Measurements from ENCODE around the gene STOM.
A peak's percentile ranks its signal among the peaks of the same experiment; 100 is the strongest.
"Not testable (repeated sequence)": the region's sequence is repeated elsewhere in the genome, so short reads cannot be mapped to it uniquely, and the experiment has no call there.

Gene STOM, protein sequence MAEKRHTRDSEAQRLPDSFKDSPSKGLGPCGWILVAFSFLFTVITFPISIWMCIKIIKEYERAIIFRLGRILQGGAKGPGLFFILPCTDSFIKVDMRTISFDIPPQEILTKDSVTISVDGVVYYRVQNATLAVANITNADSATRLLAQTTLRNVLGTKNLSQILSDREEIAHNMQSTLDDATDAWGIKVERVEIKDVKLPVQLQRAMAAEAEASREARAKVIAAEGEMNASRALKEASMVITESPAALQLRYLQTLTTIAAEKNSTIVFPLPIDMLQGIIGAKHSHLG

DNA sequence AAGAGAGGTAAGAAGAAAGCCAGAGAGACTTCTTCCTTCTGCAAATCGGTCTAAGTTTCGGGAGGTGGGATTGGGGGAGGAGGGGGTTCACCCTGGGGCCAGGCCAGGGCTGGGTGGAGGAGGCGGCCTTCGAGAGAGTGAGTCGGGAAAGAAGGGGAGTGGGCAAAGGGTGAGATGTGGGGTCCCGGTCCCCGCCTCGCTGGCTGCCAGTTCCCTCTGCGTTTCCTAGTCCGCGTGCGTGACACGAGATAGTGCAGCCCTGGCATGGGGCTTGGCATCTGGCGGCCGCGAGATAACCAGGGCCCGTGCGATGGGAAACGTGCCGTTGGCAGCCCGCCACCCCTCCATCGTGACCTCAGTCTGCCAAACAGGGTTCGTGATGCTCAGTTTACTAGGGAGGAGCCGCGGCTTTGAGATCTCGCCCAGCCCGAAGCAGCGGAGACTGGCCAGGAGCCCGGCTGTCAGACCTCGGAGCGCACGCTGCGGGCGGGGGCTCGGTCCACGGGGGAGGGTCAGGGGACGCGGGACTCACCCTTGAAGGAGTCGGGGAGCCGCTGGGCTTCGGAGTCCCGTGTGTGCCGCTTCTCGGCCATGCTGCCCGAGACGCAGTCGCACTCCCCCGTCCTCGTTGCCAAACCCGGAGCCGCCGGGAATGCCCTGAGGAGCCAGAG is at the start of gene STOM:
Gene STOM (minus strand): TSS at position 656 of the 671 bp plus-strand sequence. CDS start 63 bp downstream, at position 593.
- H3K9ac ChIP-seq (ENCODE audit: low read depth, low read length) = peak within 1 kb of the TSS; percentile 67; the same call in 1 of the 2 replicates
- H3K27ac ChIP-seq (ENCODE audit: low read length) = no peak within 1 kb of the TSS
- peaks cover 14% of the 10 kb centered on the region for H3K4me1 ChIP-seq (ENCODE audit: insufficient read depth, low read length)

GRCh38 chr9:121411993-121412392 is 41.9 kb upstream of the STOM start:
- H3K27ac ChIP-seq (ENCODE audit: low read length) = no peak overlapping the region
- H3K27me3 ChIP-seq (ENCODE audit: insufficient read depth, low read length) = no peaks in the 10 kb centered on the region; the same call in 1 of the 2 replicates
- no peak overlapping the region for H3K9ac ChIP-seq (ENCODE audit: low read depth, low read length)
- H3K4me1 ChIP-seq (ENCODE audit: insufficient read depth, low read length) = no peaks in the 10 kb centered on the region
- H3K4me3 ChIP-seq (ENCODE audit: low read length) = no peak overlapping the region
- H3K9me3 ChIP-seq (ENCODE audit: insufficient read depth, low read depth, low read length) = no peaks in the 10 kb centered on the region
- no peaks in the 10 kb centered on the region for H3K36me3 ChIP-seq (ENCODE audit: insufficient read depth, low read depth, low read length)

More for the DNA sequence above, at the start of gene STOM:
- H3K9me3 ChIP-seq (ENCODE audit: insufficient read depth, low read depth, low read length) = no peaks in the 10 kb centered on the region
- H3K36me3 ChIP-seq (ENCODE audit: insufficient read depth, low read depth, low read length) = no peaks in the 10 kb centered on the region; the same call in 1 of the 2 replicates
- H3K4me3 ChIP-seq (ENCODE audit: low read length) = peak within 1 kb of the TSS; percentile 70
- H3K27me3 ChIP-seq (ENCODE audit: insufficient read depth, low read length) = peaks cover 15% of the 10 kb centered on the region; the same call in 1 of the 2 replicates

DNA sequence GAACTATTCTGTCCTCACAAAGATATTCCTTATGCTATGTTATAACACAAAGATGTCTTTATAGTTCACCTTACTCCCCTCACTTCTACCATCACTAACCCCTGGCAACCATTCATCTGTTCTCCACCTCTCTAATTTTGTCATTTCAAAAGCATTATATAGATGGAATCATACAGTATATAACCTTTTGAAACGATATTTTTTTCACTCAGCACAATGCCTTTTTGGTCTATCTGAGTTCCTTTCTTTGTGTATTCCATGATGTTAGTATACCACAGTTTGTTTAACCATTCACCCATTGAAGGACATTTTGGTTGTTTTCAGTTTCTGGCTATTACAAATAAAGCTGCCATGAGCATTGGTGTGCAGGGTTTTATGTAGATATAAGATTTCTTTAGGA is 35.8 kb upstream of the STOM start:
- no peaks in the 10 kb centered on the region for H3K36me3 ChIP-seq (ENCODE audit: insufficient read depth, low read depth, low read length)
- no peaks in the 10 kb centered on the region; the same call in 1 of the 2 replicates for H3K9me3 ChIP-seq (ENCODE audit: insufficient read depth, low read depth, low read length)
- no peak overlapping the region for H3K27ac ChIP-seq (ENCODE audit: low read length)
- no peak overlapping the region for H3K4me3 ChIP-seq (ENCODE audit: low read length)
- no peak overlapping the region for H3K9ac ChIP-seq (ENCODE audit: low read depth, low read length)
- no peaks in the 10 kb centered on the region for H3K4me1 ChIP-seq (ENCODE audit: insufficient read depth, low read length)
- no peaks in the 10 kb centered on the region; the same call in 1 of the 2 replicates for H3K27me3 ChIP-seq (ENCODE audit: insufficient read depth, low read length)

GRCh38 chr9:121404906-121405305 is 34.9 kb upstream of the STOM start:
- Histone ChIP-seq H3K27ac (ENCODE audit: low read length) (no peak overlapping the region), H3K4me1 (ENCODE audit: insufficient read depth, low read length) (no peaks in the 10 kb centered on the region), H3K27me3 (ENCODE audit: insufficient read depth, low read length) (no peaks in the 10 kb centered on the region; the same call in 1 of the 2 replicates), H3K9me3 (ENCODE audit: insufficient read depth, low read depth, low read length) (no peaks in the 10 kb centered on the region; the same call in 1 of the 2 replicates), H3K9ac (ENCODE audit: low read depth, low read length) (no peak overlapping the region), H3K4me3 (ENCODE audit: low read length) (no peak overlapping the region), H3K36me3 (ENCODE audit: insufficient read depth, low read depth, low read length) (no peaks in the 10 kb centered on the region)

DNA sequence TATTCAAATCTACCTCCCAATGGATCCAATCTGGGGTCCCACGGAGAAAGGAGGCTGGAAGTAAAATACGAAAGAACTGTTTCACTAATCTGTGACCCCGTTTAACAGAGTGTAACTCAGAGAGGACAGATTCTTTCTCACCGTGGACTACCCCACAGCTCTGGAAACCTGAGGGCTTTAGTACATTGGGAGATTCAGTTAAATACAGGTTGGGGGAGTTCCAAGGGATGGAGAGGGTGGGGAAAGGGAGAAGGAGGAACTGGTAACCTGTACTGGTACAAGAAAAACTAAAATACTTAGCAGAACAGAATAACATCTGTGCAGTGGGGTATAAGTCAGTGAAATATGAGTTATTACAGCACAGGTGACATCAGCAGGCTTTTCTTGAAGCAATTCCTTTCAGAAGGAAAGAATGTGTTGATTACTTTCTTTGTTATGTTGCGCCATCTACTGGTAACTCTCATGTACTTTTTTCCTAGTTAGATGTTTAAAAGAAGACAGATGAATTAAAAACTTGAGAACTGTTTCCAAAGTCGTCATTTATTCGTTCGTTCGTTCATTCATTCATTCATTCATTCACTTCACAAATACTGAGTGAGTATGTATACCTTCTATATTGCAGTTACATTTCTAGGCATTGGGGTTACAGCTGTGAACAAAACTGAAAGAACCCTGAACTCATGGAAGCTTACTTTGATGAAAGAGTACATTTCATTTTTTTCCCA is 30.0 kb upstream of the STOM start:
- Histone ChIP-seq H3K36me3 (ENCODE audit: insufficient read depth, low read depth, low read length) (no peaks in the 10 kb centered on the region), H3K9ac (ENCODE audit: low read depth, low read length) (no peak overlapping the region), H3K27ac (ENCODE audit: low read length) (no peak overlapping the region), H3K27me3 (ENCODE audit: insufficient read depth, low read length) (no peaks in the 10 kb centered on the region), H3K9me3 (ENCODE audit: insufficient read depth, low read depth, low read length) (no peaks in the 10 kb centered on the region), H3K4me1 (ENCODE audit: insufficient read depth, low read length) (no peaks in the 10 kb centered on the region), H3K4me3 (ENCODE audit: low read length) (no peak overlapping the region)

DNA sequence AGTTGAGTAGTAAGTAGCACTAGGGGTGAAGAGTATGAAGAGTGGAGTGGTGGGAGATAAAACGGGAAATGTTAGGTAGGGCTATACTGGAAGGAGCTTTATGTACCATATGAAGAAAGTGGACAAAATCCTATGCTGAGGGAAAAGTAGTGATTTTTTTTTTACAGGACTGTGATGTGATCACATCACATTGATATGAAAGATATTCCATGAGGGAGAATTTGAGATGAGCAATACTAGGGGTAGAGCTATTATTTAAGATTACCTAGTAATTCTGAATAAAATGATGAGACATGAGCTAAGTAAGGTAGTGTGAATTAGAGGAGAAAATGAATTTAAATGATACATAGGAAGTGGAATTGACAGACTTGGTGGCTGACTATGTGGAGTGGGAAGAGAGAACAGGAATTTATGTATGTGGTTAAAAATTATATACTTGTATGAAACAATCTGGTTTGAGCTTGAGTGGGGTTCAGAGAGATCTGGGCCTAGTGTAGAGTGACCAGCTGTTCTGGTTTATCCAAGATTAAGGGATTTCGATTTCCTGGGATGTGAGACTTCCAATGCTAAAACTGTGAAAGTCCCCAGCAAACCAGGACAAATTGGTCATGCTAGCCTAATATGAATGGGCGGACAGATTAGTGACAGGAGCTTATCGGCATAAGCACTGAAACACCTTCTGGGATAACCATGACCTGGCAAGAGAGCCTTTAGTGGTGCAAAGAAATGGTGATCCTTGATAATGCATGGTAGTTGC is 29.3 kb upstream of the STOM start:
- Histone ChIP-seq H3K27ac (ENCODE audit: low read length) (no peak overlapping the region), H3K9me3 (ENCODE audit: insufficient read depth, low read depth, low read length) (no peaks in the 10 kb centered on the region), H3K9ac (ENCODE audit: low read depth, low read length) (no peak overlapping the region), H3K36me3 (ENCODE audit: insufficient read depth, low read depth, low read length) (no peaks in the 10 kb centered on the region), H3K27me3 (ENCODE audit: insufficient read depth, low read length) (no peaks in the 10 kb centered on the region), H3K4me1 (ENCODE audit: insufficient read depth, low read length) (no peaks in the 10 kb centered on the region), H3K4me3 (ENCODE audit: low read length) (no peak overlapping the region)

DNA sequence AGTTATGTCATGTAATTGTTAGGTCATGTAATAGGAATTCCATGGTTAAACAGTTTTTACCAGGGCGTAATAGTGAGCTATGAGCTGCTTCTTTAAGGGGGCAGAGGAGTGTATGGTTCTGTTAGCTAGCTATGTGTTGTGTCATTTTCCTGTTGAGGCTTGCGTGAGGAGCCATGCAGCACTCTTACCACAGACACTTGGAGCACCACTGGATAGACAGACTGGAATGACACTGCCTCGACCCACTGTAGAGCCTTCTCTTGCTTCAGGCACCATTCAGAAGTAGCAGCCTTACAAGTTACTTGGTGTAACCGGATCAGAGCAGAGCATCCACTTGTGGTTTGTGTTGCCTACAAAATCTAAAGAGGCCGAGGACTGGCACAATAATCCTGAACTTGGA is 28.3 kb upstream of the STOM start:
- Histone ChIP-seq H3K4me1 (ENCODE audit: insufficient read depth, low read length) (no peaks in the 10 kb centered on the region), H3K4me3 (ENCODE audit: low read length) (no peak overlapping the region), H3K27me3 (ENCODE audit: insufficient read depth, low read length) (no peaks in the 10 kb centered on the region), H3K9me3 (ENCODE audit: insufficient read depth, low read depth, low read length) (no peaks in the 10 kb centered on the region), H3K36me3 (ENCODE audit: insufficient read depth, low read depth, low read length) (no peaks in the 10 kb centered on the region), H3K27ac (ENCODE audit: low read length) (no peak overlapping the region), H3K9ac (ENCODE audit: low read depth, low read length) (no peak overlapping the region)

DNA sequence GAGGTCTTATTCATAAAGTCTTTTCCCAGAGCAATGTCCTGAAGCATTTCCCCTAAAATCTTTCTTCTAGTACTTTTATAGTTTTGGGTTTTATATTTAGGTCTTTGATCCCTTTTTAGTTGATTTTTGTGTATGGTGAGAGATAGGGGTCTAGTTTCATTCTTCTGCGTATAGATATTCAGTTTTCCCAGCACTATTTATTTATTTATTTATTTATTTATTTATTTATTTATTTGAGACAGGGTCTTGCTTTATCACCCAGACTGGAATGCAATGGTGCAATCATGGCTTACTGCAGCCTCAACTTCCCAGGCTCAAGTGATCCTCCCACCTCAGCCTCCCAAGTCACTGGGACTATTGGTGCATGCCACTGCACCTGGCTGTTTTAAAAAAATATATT is 27.2 kb upstream of the STOM start:
- H3K4me1 ChIP-seq (ENCODE audit: insufficient read depth, low read length); H3K4me3 ChIP-seq (ENCODE audit: low read length); H3K36me3 ChIP-seq (ENCODE audit: insufficient read depth, low read depth, low read length); H3K9ac ChIP-seq (ENCODE audit: low read depth, low read length); H3K27ac ChIP-seq (ENCODE audit: low read length); H3K9me3 ChIP-seq (ENCODE audit: insufficient read depth, low read depth, low read length); H3K27me3 ChIP-seq (ENCODE audit: insufficient read depth, low read length): not testable (repeated sequence)

GRCh38 chr9:121395558-121395957 is 25.5 kb upstream of the STOM start:
- Histone ChIP-seq H3K4me1 (ENCODE audit: insufficient read depth, low read length) (no peaks in the 10 kb centered on the region), H3K27me3 (ENCODE audit: insufficient read depth, low read length) (no peaks in the 10 kb centered on the region), H3K9ac (ENCODE audit: low read depth, low read length) (no peak overlapping the region), H3K27ac (ENCODE audit: low read length) (no peak overlapping the region), H3K36me3 (ENCODE audit: insufficient read depth, low read depth, low read length) (no peaks in the 10 kb centered on the region), H3K4me3 (ENCODE audit: low read length) (no peak overlapping the region), H3K9me3 (ENCODE audit: insufficient read depth, low read depth, low read length) (no peaks in the 10 kb centered on the region)

DNA sequence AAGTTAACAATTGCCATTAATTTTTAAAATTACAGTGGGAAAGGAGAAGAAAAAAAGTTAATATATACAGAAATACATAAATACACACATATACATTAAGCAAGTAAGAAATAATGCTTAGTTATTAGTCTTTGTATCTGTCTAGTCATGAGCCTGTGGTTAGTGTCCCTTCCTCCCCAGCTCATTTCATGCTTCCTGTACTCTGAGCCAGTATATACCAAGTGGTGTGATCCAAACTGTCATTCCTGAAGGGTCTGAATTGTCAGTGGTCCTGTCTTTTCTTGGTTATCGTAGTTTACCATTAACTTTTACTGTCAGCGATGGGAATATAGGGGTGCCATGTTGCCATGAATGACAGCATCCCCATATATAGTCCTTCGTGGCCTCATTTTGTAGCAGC is 24.2 kb upstream of the STOM start:
- Histone ChIP-seq H3K9me3 (ENCODE audit: insufficient read depth, low read depth, low read length) (no peaks in the 10 kb centered on the region), H3K27me3 (ENCODE audit: insufficient read depth, low read length) (no peaks in the 10 kb centered on the region), H3K4me1 (ENCODE audit: insufficient read depth, low read length) (no peaks in the 10 kb centered on the region), H3K9ac (ENCODE audit: low read depth, low read length) (no peak overlapping the region), H3K36me3 (ENCODE audit: insufficient read depth, low read depth, low read length) (no peaks in the 10 kb centered on the region), H3K27ac (ENCODE audit: low read length) (no peak overlapping the region), H3K4me3 (ENCODE audit: low read length) (no peak overlapping the region)

GRCh38 chr9:121393318-121393717 is 23.3 kb upstream of the STOM start:
- Histone ChIP-seq H3K27ac (ENCODE audit: low read length) (no peak overlapping the region), H3K27me3 (ENCODE audit: insufficient read depth, low read length) (no peaks in the 10 kb centered on the region), H3K4me3 (ENCODE audit: low read length) (no peak overlapping the region), H3K9me3 (ENCODE audit: insufficient read depth, low read depth, low read length) (no peaks in the 10 kb centered on the region), H3K4me1 (ENCODE audit: insufficient read depth, low read length) (no peaks in the 10 kb centered on the region), H3K9ac (ENCODE audit: low read depth, low read length) (no peak overlapping the region), H3K36me3 (ENCODE audit: insufficient read depth, low read depth, low read length) (no peaks in the 10 kb centered on the region)

All from iPS-20b (cell line).